ENCODE results near the gene HGF. TPM values are rescaled to one million over a fixed set of nuclear protein-coding genes. Genes with fewer than 3 reads are reported as not detected.
A peak's percentile ranks its signal among the peaks of the same experiment; 100 is the strongest.

HGF gene
- polyA plus RNA-seq, 1 experiment = 129 TPM

GRCh38 chr7:81719865-81720264 lies 50.0 kb downstream of the HGF start:
- H3K27ac ChIP-seq (ENCODE audit: low read depth, low read length) = no peak overlapping the region
- POLR2A ChIA-PET = no interaction called here

GRCh38 chr7:81715984-81716588 lies 53.8 kb downstream of the HGF start:
- Histone ChIP-seq H3K9me3 (ENCODE audit: control insufficient read depth, insufficient read depth, low read length) (no peaks in the 10 kb centered on the region), H3K27ac (ENCODE audit: low read depth, low read length) (no peak overlapping the region), H3K27me3 (ENCODE audit: control insufficient read depth, insufficient read depth, low read length) (no peaks in the 10 kb centered on the region), H3K4me3 (ENCODE audit: low read depth, low read length) (no peak overlapping the region)
- ChIA-PET POLR2A (no interaction called here), CTCF (interaction anchor here (0.6 to 4.0 kb wide), 6 partner anchors 9 to 1014 kb away, joined by 3 to 56 read pairs (median 4); partner anchors contain the start of gene HGF)
- peak; percentile 32; the same call in 1 of the 2 replicates for TF ChIP-seq CTCF (IDR thresholded peaks at IDR 0.05; ENCODE audit: low read depth, low read length)
- no peak for DNase-seq (ENCODE audit: low read depth, low spot score)

More at GRCh38 chr7:81719865-81720264, 50.0 kb downstream of the HGF start:
- Histone ChIP-seq H3K9me3 (ENCODE audit: control insufficient read depth, insufficient read depth, low read length) (no peaks in the 10 kb centered on the region), H3K27me3 (ENCODE audit: control insufficient read depth, insufficient read depth, low read length) (no peaks in the 10 kb centered on the region), H3K4me3 (ENCODE audit: low read depth, low read length) (no peak overlapping the region)
- TF ChIP-seq CTCF (IDR thresholded peaks at IDR 0.05; ENCODE audit: low read depth, low read length) = no peak
- DNase-seq (ENCODE audit: low read depth, low spot score) = no peak
- CTCF ChIA-PET = interaction anchor here (0.5 kb wide), 1 partner anchor 147 kb away, joined by 4 read pairs; no protein-coding TSS in a partner anchor

- Histone ChIP-seq H3K9me3 (ENCODE audit: control insufficient read depth, insufficient read depth, low read length) (no peaks in the 10 kb centered on the region), H3K27ac (ENCODE audit: low read depth, low read length) (no peak overlapping the region), H3K27me3 (ENCODE audit: control insufficient read depth, insufficient read depth, low read length) (no peaks in the 10 kb centered on the region), H3K4me3 (ENCODE audit: low read depth, low read length) (no peak overlapping the region)
- CTCF ChIA-PET = interaction anchor here (0.6 kb wide), 1 partner anchor 891 kb away, joined by 3 read pairs; no protein-coding TSS in a partner anchor
- no peak for TF ChIP-seq CTCF (IDR thresholded peaks at IDR 0.05; ENCODE audit: low read depth, low read length)
- DNase-seq (ENCODE audit: low read depth, low spot score) = no peak
- POLR2A ChIA-PET = no interaction called here
Observed at GRCh38 chr7:81714306-81714705, 55.5 kb downstream of the HGF start.

GRCh38 chr7:81710751-81711150 lies 59.1 kb downstream of the HGF start:
- H3K27me3 ChIP-seq (ENCODE audit: control insufficient read depth, insufficient read depth, low read length) = no peaks in the 10 kb centered on the region
- H3K4me3 ChIP-seq (ENCODE audit: low read depth, low read length) = no peak overlapping the region
- DNase-seq (ENCODE audit: low read depth, low spot score) = no peak
- POLR2A ChIA-PET = no interaction called here
- CTCF ChIA-PET = no interaction called here
- TF ChIP-seq CTCF (IDR thresholded peaks at IDR 0.05; ENCODE audit: low read depth, low read length) = no peak
- H3K9me3 ChIP-seq (ENCODE audit: control insufficient read depth, insufficient read depth, low read length) = no peaks in the 10 kb centered on the region
- H3K27ac ChIP-seq (ENCODE audit: low read depth, low read length) = no peak overlapping the region

GRCh38 chr7:81709836-81710235 lies 60.0 kb downstream of the HGF start:
- H3K27ac ChIP-seq (ENCODE audit: low read depth, low read length) = no peak overlapping the region
- H3K4me3 ChIP-seq (ENCODE audit: low read depth, low read length) = no peak overlapping the region
- ChIA-PET CTCF (no interaction called here), POLR2A (no interaction called here)
- H3K27me3 ChIP-seq (ENCODE audit: control insufficient read depth, insufficient read depth, low read length) = no peaks in the 10 kb centered on the region
- no peaks in the 10 kb centered on the region for H3K9me3 ChIP-seq (ENCODE audit: control insufficient read depth, insufficient read depth, low read length)
- DNase-seq (ENCODE audit: low read depth, low spot score) = no peak
- no peak for TF ChIP-seq CTCF (IDR thresholded peaks at IDR 0.05; ENCODE audit: low read depth, low read length)
